Vagina (tissue), 2 donors: Measurements from ENCODE around the gene DLG3. TPM values are rescaled to one million over a fixed set of nuclear protein-coding genes. Genes with fewer than 3 reads are reported as not detected.

ENCODE experiments used
- DNase-seq, 2 donors: peaks; one replicate each; pipeline ENCODE4 v3.0.0-alpha.2; 2017; ENCODE audit errors: extremely low spot score in 2 of 2
- H3K27ac ChIP-seq: fragments of 200-600 bp; sonication (generic); one replicate; pipeline ENCODE4 v1.5.1; 2019
- H3K27me3 ChIP-seq: fragments of 200-600 bp; sonication (generic); one replicate; pipeline ENCODE4 v1.5.1; 2019
- H3K36me3 ChIP-seq, 2 donors: fragments of 200-600 bp; sonication (generic); one replicate each; pipeline ENCODE4 v1.5.1; 2017 to 2019
- H3K4me1 ChIP-seq: fragments of 200-600 bp; sonication (generic); one replicate; pipeline ENCODE4 v1.5.1; 2019
- H3K4me3 ChIP-seq, 2 donors: fragments of 200-600 bp; sonication (generic); 1 replicate in 1 of 2; 2 replicates in 1 of 2; pipeline ENCODE4 v1.5.1; 2016 to 2019
- H3K9me3 ChIP-seq: fragments of 200-600 bp; sonication (generic); one replicate; pipeline ENCODE4 v1.5.1; 2019
- CTCF ChIP-seq, 3 experiments: fragments of 450-650 bp in 2 of 3; fragments of 200-600 bp in 1 of 3; sonication (generic) in 1 of 3; IDR thresholded peaks; one replicate each; pipeline ENCODE4 v1.5.1; 2017 to 2019; ENCODE audit warnings: antibody characterized with exemption in 3 of 3, mild to moderate bottlenecking in 2 of 3, moderate library complexity in 2 of 3
- POLR2A ChIP-seq, 2 donors: fragments of 450-650 bp; IDR thresholded peaks; one replicate each; pipeline ENCODE4 v1.6.1; 2017; ENCODE audit warnings: antibody characterized with exemption in 2 of 2, mild to moderate bottlenecking in 2 of 2, moderate library complexity in 2 of 2
- POLR2AphosphoS5 ChIP-seq, 2 donors: sonication (generic); formaldehyde crosslinking; IDR thresholded peaks; one replicate each; pipeline ENCODE4 v1.9.0; 2017; ENCODE audit warnings: antibody characterized with exemption in 2 of 2, mild to moderate bottlenecking in 2 of 2, low read depth in 1 of 2; ENCODE audit not compliant: insufficient read depth in 1 of 2
- intact Hi-C: fragments of 100-400 bp; cut with DNase I; formaldehyde crosslinking; loops from one replicate; pipeline ENCODE4 v1.15.1; 2023
- total RNA-seq: library from RNA; depleted of rRNA; stranded (reverse); fragments of >200 nt; gene quantifications from one replicate; pipeline ENCODE4 v1.2.3, GENCODE V29; 2016

The DLG3 gene
- total RNA-seq, 1 donor from 2014 or later, result 27.0 TPM

GRCh38 chrX:70525733-70526132 lies 81.1 kb downstream of the DLG3 start:
- no peak for DNase-seq
- Histone ChIP-seq H3K36me3 (no peaks in the 10 kb centered on the region), H3K4me1 (no peaks in the 10 kb centered on the region), H3K27ac (no peak overlapping the region), H3K27me3 (no peaks in the 10 kb centered on the region), H3K4me3 (no peak overlapping the region), H3K9me3 (no peaks in the 10 kb centered on the region)
- intact Hi-C loops, result no loop called here
- TF ChIP-seq POLR2AphosphoS5 (IDR thresholded peaks at IDR 0.05; ENCODE audit: insufficient read depth in 1 of 2, low read depth in 1 of 2), result no peak
- TF ChIP-seq POLR2A (IDR thresholded peaks at IDR 0.05), result no peak
- no peak for TF ChIP-seq CTCF (IDR thresholded peaks at IDR 0.05)

GRCh38 chrX:70527053-70527452 lies 82.4 kb downstream of the DLG3 start:
- Histone ChIP-seq H3K27ac (no peak overlapping the region), H3K4me3 (no peak overlapping the region), H3K9me3 (no peaks in the 10 kb centered on the region), H3K36me3 (no peaks in the 10 kb centered on the region), H3K27me3 (no peaks in the 10 kb centered on the region), H3K4me1 (no peaks in the 10 kb centered on the region)
- no peak for DNase-seq
- intact Hi-C loops, result no loop called here
- TF ChIP-seq CTCF (IDR thresholded peaks at IDR 0.05), result no peak
- TF ChIP-seq POLR2AphosphoS5 (IDR thresholded peaks at IDR 0.05; ENCODE audit: insufficient read depth in 1 of 2, low read depth in 1 of 2), result no peak
- no peak for TF ChIP-seq POLR2A (IDR thresholded peaks at IDR 0.05)

GRCh38 chrX:70527610-70528345 lies 83.1 kb downstream of the DLG3 start:
- intact Hi-C loops, result no loop called here
- no peak overlapping the region for H3K4me3 ChIP-seq
- H3K27me3 ChIP-seq, result no peaks in the 10 kb centered on the region
- no peaks in the 10 kb centered on the region for H3K36me3 ChIP-seq
- no peaks in the 10 kb centered on the region for H3K4me1 ChIP-seq
- TF ChIP-seq CTCF (IDR thresholded peaks at IDR 0.05) (no peak), POLR2A (IDR thresholded peaks at IDR 0.05) (no peak), POLR2AphosphoS5 (IDR thresholded peaks at IDR 0.05; ENCODE audit: insufficient read depth in 1 of 2, low read depth in 1 of 2) (no peak)
- no peaks in the 10 kb centered on the region for H3K9me3 ChIP-seq
- DNase-seq, result no peak
- no peak overlapping the region for H3K27ac ChIP-seq

- no peak for DNase-seq
- no peak overlapping the region for H3K27ac ChIP-seq
- no peak overlapping the region for H3K4me3 ChIP-seq
- no peaks in the 10 kb centered on the region for H3K9me3 ChIP-seq
- intact Hi-C loops, result no loop called here
- H3K27me3 ChIP-seq, result no peaks in the 10 kb centered on the region
- TF ChIP-seq POLR2AphosphoS5 (IDR thresholded peaks at IDR 0.05; ENCODE audit: insufficient read depth in 1 of 2, low read depth in 1 of 2) (no peak), POLR2A (IDR thresholded peaks at IDR 0.05) (no peak), CTCF (IDR thresholded peaks at IDR 0.05) (no peak)
- no peaks in the 10 kb centered on the region for H3K4me1 ChIP-seq
- no peaks in the 10 kb centered on the region for H3K36me3 ChIP-seq
Observed at GRCh38 chrX:70535198-70535597, 90.6 kb downstream of the DLG3 start.

DNA sequence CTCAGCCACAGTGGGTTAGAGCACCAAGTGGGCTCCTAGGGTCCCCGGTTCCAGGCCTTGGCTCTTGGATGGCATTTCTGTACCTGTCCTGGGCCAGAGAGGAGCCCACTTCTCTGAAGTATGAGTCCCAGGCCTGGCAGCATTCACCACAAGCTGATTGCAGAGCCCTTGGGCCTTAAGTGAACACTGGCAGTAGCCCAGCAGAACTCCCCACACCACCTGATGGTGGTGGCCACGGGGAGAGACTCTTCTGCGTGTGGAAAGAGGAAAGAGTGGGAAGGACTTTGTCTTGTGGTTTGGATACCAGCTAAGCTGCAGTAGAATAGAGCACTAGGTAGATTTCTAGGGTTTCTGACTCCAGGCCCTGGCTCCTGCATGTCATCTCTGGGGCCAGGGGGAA lies 104.8 kb downstream of the DLG3 start:
- Histone ChIP-seq H3K9me3 (no peaks in the 10 kb centered on the region), H3K4me3 (no peak overlapping the region), H3K36me3 (no peaks in the 10 kb centered on the region), H3K27ac (no peak overlapping the region), H3K4me1 (no peaks in the 10 kb centered on the region), H3K27me3 (no peaks in the 10 kb centered on the region)
- TF ChIP-seq CTCF (IDR thresholded peaks at IDR 0.05), result no peak
- TF ChIP-seq POLR2AphosphoS5 (IDR thresholded peaks at IDR 0.05; ENCODE audit: insufficient read depth in 1 of 2, low read depth in 1 of 2), result no peak
- no peak for TF ChIP-seq POLR2A (IDR thresholded peaks at IDR 0.05)
- no peak for DNase-seq
- intact Hi-C loops, result no loop called here
